Activated effector memory CD4-positive, alpha-beta T cell treated with anti-CD3 and anti-CD28 coated beads, Interleukin-2, amount 50 U/mL, for 16 hours (primary cell): ENCODE results near the gene PET100.
A peak's percentile ranks its signal among the peaks of the same experiment; 100 is the strongest.

Source experiments
- DNase-seq: peaks from one replicate; pipeline ENCODE4 v3.0.0-alpha.2; 2020

The PET100 gene, protein sequence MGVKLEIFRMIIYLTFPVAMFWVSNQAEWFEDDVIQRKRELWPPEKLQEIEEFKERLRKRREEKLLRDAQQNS

DNA sequence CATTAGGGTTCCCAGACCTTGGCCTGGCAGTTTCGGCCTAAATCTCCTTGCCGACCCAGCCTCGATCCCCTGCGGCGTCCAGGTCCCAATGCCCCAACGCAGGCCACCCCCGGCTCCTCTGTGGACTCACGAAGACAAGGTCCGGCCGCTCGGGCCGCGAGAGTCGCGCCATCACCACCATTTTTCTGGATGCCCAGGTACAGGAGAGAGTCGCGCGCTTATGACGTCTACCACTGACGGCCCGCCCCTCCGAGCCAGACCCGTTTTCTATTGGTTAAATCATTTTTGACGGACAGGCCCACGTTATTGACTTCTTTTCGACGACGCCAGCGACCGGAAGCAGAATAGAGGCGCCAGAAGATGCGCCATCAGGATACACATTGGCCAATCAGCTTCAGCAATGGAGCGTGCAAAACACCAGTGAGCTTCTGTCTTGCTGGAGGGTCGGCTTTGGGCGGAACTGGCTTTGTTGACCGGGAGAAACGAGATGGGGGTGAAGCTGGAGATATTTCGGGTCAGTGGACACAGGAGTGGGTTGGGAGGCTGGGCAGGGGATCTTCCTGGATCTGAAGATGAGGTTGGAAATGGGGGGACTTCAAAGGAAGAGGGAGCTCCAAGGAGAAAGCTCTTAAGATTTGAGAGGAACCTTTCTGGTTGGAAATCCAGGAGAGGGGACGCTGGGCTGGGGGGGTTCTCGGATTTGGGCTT, at the start of gene PET100, which contains the start of gene XAB2:
Gene PET100, plus strand, starts transcription at position 447 of the 708 bp plus-strand sequence. Its CDS starts 41 bp downstream, at position 488.
Gene XAB2, minus strand, starts transcription at position 199 of the 708 bp plus-strand sequence. Its CDS starts 18 bp downstream, at position 181.
- DNase-seq, result peak; percentile 98

DNA sequence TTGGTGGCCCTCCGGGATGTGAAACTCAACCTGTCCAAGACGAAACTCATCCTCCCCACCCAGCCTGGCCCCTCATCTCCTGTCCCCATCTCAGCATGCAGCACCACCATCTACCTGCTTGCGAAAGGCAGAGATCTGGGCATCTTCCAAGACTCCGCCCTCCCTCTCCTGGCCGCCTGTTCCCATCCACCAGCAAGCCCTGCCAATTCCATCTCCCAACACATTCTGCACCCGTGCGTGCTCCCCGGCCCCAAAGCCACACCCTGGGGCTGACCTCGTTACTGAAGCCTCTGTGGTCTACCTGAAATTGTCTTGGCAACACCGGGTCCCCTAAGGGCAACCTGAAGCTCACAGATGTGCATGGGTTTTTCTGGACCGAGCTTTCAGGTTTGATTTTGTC, 47.1 kb upstream of the PET100 start:
- DNase-seq, result no peak

DNA sequence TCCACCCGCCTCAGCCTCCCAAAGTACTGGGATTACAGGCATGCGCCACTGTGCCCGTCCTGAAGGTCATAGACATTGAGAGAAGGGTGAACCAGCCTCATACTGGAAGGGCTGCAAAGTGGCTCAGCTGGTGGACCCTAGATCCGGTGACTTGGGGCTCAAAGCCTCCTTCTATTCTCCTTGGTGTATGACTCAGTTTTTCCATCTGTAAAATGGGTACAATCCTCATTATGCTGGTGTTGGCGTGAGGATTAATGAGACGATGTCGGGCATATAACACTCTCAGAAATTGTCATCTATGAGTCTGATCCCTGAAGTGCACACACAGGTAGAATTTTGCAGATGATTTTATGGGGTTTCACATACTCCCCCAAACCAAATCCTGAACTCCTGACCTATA, 39.8 kb upstream of the PET100 start:
- DNase-seq, result no peak

DNA sequence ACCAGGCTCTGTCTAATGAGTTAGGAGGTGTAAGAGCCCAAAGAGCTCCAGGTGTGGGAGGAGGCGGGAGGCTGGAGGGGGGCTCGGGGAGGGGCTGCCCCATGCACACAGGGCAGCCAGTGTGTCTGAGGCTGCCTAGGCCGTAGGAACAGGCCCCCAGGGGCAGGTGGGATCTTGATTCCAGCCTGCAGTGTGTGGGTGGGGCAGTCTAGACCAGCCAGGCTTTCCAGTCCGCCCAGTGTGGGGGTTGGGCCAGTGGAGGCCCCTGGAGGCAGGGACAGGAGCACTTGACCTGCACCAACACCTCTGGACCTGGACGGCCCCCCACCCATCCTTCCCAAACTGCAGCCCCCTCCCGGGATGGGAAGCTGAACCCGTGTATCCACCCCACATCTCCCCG, 39.3 kb upstream of the PET100 start:
- DNase-seq, result no peak

DNA sequence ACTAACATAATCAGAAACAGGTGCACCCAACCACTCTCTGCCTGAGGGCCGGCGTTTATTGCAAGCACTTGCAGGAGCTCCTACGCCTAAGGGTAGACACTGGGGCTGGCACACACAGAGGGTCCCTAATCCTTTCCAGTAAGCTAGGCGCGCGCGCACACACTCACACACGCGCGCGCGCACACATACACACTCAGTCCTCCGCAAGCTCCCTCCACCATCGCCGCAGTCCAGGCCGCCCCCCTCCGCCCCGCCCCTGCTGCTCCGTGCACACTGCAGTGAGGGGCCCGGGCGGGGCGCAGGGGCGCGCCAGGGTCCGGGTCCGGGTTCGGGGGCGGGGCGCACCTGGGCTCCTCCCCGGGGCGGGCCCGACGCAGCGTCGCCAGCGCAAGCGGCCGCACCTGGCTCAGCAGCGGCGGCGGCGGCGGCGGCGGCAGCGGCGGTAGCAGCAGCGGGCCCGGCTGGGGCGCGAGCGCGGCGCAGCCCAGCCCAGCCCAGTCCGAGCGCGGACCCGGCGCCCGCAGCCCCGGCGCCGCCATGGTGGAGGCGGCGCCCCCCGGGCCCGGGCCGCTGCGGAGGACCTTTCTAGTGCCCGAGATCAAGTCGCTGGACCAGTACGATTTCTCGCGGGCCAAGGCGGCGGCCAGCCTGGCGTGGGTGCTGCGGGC, 34.0 kb upstream of the PET100 start, which contains the start of gene CAMSAP3:
Gene CAMSAP3, plus strand, starts transcription at position 398 of the 668 bp plus-strand sequence. Its CDS starts 140 bp downstream, at position 538.
- DNase-seq, result peak; percentile 74

DNA sequence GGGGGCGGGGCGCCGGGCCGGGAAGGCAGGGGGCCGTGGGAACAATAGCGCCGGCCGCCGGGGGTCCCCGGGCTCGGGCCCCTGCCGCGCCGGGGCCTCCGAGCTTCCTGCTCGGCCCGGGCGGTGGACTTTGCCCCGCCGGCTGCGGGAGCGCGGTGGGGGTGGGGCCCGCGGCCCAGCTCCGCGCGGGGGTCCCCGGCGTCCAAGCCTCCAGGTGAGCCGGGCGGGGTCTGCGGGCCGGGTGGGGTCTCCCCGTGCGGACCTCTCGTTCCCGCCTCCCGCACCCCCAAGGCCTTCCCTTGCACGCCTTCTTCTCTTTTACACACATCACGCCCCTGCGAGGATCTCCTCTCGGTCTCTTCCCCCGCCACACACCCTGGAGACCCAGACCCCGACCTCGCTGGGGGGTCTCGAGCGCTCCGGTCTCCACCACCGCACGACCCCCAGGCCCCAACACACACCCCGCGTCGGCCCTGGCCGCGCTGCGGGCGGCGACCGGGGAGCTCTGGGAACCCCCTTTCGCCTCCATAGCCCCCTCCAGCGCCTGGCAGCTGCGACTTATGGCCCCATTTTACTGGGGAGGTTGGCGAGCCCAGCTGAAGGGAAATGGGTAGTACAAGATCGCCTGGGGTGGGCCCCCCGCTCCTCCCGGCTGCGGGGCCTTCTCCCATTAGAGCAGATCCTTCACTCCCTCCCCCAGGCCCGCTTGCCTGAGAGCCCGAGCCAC, 33.2 kb upstream of the PET100 start:
- no peak for DNase-seq

DNA sequence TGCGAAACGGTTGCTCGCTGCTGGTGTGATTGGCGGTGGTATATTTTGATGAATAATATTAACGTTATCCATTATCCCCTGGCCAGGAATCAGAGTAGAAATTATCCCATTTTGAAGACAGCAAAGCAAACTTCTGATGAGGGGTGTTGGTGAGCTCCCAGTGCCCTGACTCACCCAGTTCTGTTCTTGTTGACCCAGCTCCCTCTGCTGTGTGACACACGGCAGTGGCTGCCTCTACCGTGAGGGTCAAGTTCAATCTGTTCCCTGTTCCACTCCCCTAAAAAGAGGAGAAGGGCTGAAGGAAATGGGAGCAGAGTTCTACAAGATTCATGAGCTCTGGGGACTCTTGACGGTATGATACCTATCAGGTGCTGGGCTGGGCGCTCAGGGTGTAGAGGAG, 31.9 kb upstream of the PET100 start:
- DNase-seq, result no peak

DNA sequence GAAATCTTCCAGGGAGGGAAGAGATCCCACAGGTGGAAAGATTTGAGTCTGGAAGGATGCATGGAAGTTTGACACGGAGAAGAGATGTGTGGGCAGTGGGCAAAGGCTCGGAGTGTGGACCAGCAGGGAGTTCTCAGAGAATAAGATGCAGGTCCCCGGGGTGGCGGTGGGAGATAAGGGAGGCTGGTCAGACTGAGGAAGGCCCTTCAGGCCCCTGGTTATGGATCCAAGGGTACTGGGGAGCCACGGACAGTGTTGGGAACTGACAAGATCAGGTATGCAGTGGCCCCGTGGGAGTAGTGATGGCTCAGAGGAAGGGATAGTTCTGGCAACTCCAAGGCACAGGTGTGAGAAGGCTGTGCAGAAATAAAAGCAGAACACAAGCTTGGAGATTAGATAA, 31.4 kb upstream of the PET100 start:
- no peak for DNase-seq

DNA sequence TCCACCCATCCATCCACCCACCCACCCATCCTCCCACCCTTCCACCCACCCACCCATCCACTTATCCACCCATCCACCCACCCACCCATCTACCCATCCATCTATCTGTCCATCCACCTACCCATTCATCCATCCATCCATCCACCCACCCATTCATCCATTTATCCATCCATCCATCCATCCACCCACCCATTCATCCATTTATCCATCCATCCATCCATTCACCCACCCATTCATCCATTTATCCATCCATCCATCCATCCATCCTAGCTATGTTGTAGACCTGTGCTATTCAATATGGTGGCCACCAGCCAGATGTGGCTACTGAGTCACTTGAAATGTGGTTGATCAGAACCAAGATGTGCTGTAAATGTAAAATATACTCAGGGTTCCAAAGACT, 28.9 kb upstream of the PET100 start:
- no peak for DNase-seq

DNA sequence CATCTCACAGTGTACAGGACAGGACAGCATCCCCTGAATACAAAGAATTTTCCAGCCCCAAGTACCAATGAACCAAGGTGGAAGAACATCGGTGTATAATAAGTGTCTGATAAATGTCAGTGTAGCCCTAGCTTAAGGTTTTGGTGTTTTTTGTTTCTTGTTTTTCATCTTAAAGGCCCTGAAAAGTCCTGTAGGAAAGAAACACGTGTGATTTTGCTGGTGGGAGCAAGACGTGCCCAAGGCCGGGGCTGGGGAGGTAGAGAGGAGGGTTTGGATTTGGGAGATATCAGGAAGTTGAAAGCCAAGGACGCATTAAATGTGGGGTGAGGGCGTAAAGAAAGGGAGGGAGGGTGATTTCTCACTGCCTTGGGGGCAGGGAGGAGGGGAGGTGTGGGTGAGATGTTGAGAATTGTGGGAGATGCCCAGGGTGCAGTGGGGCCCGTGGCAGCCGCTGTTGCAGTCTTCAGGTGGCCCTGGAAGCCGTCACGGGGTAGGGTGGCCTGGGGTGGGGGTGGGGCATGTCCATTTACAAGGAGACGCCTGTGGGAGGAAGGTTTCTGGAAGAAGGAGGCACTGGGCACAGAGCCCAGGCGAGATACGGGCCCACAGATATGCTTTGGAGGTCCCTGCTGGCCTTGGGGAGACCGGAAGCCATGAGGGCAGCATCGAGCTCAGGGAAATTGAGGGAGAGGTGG, 27.2 kb upstream of the PET100 start:
- no peak for DNase-seq

DNA sequence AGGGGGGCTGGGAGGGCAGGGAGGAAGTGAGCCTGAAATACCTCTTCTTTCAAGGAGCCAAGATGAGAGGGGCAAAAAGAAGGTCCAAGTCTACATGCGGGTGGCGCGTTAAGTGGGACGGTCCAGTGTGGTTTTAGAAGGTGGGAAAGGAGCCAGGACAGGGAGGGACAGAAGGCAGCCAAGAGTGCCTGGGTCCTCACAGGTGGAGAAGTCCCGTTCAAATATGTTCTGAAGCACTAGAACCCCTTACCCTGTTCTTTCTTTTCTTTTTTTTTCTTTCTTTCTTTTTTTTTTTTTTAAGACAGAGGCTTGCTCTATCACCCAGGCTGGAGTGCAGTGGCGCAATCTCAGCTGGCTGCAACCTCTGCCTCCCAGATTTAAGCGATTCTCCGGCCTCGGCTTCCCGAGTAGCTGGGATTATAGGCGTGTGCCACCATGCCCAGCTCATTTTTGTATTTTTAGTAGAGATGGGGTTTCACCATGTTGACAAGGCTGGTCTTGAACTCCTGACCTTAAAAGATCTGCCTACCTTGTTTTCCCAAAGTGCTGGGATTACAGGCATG, 26.6 kb upstream of the PET100 start:
- DNase-seq, result no peak

DNA sequence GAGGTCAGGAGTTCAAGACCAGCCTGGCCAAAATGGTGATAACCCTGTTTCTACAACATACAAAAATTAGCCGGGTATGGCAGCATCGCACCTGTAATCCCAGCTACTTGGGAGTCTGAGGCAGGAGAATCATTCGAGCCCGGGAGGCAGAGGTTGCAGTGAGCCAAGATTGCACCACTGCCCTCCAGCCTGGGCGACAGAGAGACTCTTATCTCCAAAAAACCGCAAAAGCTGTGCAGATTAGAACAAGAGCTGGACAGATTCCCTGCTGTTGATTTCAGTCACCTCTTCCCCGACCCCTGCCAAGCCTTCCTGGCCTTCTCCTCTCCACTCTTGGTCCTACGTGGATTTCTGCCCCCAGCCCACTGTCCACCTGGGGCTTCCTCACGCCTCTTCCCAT, 25.7 kb upstream of the PET100 start:
- DNase-seq, result no peak

DNA sequence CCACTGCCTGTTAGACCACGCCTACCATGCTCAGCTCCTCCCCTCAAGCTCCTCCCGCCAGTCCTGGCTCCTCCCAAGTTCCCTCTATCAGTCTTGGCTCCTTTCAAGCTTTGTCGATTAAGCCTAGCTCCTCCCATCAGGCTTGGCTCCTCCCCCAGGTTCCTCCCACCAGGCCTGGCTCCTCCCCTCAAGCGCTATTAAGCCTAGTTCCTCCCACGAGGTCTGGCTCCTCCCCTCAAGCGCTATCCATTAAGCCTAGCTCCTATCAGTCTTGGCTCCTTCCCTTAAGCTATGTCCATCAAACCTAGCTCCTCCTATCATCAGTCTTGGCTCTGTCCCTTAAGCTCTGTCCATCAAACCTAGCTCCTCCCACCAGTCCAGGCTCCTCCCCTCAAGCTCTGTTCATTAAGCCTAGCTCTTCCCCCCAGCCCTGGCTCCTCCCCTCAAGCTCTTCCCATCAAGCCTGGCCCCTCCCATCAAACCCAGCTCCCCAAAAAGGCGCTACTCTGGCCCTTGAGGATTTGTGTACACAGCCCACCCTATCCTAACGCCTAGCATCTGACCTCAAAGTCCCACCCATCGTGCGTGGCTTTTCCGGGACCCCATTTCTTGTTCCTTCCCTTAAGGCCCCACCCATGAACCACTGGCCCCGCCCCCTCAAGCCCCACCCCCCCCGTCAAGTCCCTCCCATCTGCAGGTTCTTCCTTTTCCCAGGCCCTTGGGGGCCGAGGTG, 23.9 kb upstream of the PET100 start:
- no peak for DNase-seq

DNA sequence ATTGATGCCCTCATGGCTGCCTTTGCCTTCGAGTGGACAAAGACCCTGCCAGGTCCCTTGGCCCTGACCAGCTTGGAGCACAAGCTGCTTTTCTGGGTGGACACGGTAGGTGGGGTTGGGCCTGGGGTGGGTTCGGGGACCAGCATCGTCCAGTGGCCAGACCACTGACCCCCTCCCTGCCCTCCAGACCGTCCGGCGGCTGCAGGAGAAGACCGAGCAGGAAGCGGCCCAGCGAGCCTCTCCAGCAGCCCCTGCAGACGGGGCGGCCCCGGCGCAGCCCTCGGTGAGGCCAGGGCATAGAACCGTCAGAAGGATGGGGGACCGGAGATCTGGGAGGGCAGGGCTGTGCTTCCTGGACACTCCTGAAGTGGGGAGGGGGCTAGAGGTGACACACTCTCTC, 23.3 kb upstream of the PET100 start:
- no peak for DNase-seq

DNA sequence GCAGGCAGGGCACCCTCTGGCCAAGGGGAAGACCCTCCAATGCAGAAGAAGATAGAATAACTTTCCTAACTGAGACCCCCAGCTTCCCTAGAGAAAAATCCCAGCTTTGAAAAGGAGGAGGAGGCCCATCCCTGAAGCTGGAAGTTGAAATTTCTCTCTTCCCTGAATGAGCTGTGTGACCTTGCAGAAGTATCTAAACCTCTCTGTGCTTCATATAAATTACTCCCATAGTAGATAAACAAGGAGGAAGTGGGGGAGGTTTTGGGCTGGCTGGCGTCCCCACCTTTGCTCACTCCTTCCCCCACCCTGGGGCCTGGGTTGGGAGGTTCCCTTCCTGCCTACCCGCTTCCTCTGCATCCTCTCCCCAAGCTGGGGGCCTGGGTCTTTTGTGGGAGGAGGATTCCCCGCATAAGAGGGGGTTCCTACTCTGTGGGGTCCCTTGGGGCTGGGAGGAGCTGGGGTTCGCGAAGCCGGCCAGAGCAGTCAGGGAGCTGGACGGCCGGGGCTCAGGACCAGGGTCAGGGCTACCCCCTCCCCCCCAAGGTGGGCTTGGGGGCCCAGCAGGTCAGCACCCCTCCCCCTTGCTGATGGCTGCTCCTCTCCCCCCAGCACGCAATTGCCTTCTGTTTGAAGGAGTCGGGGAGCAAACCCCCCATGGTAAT, 22.2 kb upstream of the PET100 start:
- no peak for DNase-seq

DNA sequence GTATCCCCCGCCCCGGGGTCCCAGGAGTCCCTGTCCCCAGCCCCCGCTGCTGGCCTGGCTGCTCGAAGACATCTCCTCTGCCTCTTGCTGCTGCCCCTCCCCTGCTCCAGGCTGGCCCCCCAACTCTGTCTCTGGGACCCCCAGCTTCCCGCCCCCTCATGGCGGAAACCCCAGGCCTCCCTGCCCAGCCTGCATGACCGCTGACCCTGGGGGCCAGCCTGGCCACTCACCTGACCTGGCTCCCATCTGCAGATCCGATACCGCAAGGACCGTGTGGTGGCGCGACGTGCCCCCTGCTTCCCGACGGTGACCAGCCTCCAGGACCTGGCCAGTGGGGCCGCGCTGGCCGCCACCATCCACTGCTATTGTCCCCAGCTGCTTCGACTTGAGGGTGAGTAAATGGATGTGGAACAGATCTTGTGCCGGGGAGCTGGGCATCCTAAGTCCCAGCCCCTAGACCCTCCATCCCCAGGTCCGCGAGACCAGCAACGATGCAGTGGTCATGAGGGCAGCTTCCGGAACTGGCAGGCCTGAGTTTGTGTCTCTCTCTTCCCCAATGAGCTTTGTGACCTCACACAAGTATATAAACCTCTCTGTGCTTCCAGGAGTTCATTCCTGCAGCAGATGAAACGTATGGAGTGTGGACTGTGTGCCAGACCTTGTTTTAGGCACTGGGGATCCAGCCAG, 21.6 kb upstream of the PET100 start:
- no peak for DNase-seq

DNA sequence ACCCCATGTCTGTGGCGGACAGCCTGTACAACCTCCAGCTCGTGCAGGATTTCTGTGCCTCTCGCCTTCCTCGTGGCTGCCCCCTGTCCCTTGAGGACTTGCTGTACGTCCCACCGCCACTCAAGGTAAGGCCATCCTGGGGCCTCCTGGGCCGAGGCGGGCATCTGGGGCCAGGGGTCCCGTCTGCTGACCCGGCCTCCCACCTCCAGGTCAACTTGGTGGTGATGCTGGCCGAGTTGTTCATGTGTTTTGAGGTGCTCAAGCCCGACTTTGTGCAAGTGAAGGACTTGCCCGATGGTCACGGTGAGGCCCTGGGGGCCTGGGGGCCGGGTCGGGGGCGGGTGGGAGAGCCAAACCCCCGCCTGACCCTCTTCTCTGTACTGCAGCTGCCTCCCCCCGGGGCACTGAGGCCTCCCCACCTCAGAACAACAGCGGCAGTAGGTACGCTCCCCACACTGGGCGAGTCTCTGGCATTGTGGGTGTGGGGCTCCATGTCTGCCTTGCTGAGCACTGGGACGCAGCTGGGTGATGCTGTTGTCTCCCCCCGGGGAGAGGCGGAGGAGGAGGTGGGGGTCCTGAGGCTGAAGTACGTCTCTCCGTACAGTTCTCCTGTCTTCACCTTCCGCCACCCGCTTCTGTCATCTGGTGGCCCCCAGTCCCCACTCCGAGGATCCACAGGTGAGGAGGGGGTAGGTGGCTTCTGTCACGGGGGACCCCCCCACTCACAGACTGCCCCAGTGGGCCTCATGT, 18.9 kb upstream of the PET100 start:
- DNase-seq, result no peak

DNA sequence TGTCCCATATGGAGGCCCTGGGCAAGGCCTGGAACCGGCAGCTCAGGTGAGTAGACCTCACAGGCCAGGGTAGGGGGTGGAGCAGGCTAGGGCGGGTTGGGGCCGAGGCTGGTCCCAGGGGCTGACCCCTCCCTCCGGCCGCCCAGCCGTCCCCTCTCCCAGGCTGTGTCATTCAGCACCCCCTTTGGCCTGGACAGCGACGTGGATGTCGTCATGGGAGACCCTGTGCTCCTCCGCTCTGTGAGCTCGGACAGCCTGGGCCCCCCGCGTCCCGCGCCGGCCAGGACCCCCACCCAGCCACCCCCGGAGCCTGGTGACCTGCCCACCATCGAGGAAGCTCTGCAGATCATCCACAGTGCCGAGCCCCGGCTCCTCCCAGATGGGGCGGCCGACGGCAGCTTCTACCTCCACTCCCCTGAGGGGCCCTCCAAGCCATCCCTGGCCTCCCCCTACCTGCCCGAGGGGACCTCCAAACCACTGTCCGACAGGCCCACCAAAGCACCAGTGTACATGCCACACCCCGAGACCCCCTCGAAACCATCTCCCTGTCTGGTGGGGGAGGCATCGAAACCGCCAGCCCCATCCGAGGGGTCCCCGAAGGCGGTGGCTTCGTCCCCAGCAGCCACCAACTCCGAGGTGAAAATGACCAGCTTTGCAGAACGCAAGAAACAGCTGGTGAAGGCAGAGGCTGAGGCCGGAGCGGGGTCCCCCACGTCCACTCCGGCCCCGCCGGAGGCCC, 17.9 kb upstream of the PET100 start:
- no peak for DNase-seq
